GM23338 (cell line): Measurements from ENCODE around the gene TDRD7. TPM values are rescaled to one million over a fixed set of nuclear protein-coding genes. Genes with fewer than 3 reads are reported as not detected.

ENCODE experiments used
- ATAC-seq: fragments of 200-7000 bp; cut with Tn5 transposase; 3 replicates; pipeline ENCODE4 v1.9.1; 2020
- DNase-seq: peaks from one replicate; pipeline ENCODE4 v3.0.0-alpha.2; 2015; ENCODE audit warnings: low spot score
- H2AFZ ChIP-seq: fragments of 200-600 bp; sonication (generic); 2 replicates; pipeline ENCODE4 v1.8.0; 2016; ENCODE audit warnings: antibody characterized with exemption, mild to moderate bottlenecking, moderate library complexity
- H3F3A ChIP-seq: fragments of 200-600 bp; sonication (generic); replicated peaks from 2 replicates; pipeline ENCODE4 v1.8.0; 2017; ENCODE audit warnings: antibody characterized with exemption, mixed run types, low read depth
- H3K27ac ChIP-seq: fragments of 200-600 bp; sonication (generic); 2 replicates; pipeline ENCODE4 v1.6.1; 2016; ENCODE audit warnings: low read depth
- H3K27me3 ChIP-seq: fragments of 200-600 bp; sonication (generic); 2 replicates; pipeline ENCODE4 v1.8.0; 2016; ENCODE audit warnings: mild to moderate bottlenecking, mixed run types, moderate library complexity; ENCODE audit not compliant: insufficient read depth
- H3K36me3 ChIP-seq: fragments of 200-600 bp; sonication (generic); 2 replicates; pipeline ENCODE4 v1.8.0; 2016; ENCODE audit warnings: mild to moderate bottlenecking; ENCODE audit not compliant: insufficient read depth
- H3K4me1 ChIP-seq: fragments of 200-600 bp; sonication (generic); 2 replicates; pipeline ENCODE4 v1.8.0; 2016; ENCODE audit warnings: mild to moderate bottlenecking, moderate library complexity; ENCODE audit not compliant: insufficient read depth
- H3K4me2 ChIP-seq: fragments of 200-600 bp; sonication (generic); 2 replicates; pipeline ENCODE4 v1.7.1; 2017; ENCODE audit warnings: mixed run types
- H3K4me3 ChIP-seq: fragments of 200-600 bp; sonication (generic); 2 replicates; pipeline ENCODE4 v1.6.1; 2016; ENCODE audit warnings: mixed run types
- H3K79me2 ChIP-seq: fragments of 200-600 bp; sonication (generic); replicated peaks from 2 replicates; pipeline ENCODE4 v1.8.0; 2017; ENCODE audit warnings: mild to moderate bottlenecking; ENCODE audit not compliant: insufficient read depth
- H3K9me2 ChIP-seq: fragments of 200-600 bp; sonication (generic); 2 replicates; pipeline ENCODE4 v1.8.0; 2017; ENCODE audit not compliant: insufficient read depth
- H4K20me1 ChIP-seq: fragments of 200-600 bp; sonication (generic); replicated peaks from 2 replicates; pipeline ENCODE4 v1.8.0; 2017; ENCODE audit warnings: mild to moderate bottlenecking; ENCODE audit not compliant: insufficient read depth
- H3K27ac Mint-ChIP-seq: 2 replicates; pipeline ENCODE4 v1.8.0; 2020; ENCODE audit warnings: inconsistent platforms, mild to moderate bottlenecking, moderate library complexity, mixed read lengths
- H3K27me3 Mint-ChIP-seq: 3 replicates; pipeline ENCODE4 v1.8.0; 2022; ENCODE audit warnings: low read depth, mild to moderate bottlenecking, moderate library complexity, mixed read lengths, inconsistent platforms; ENCODE audit not compliant: insufficient read depth, poor library complexity
- H3K36me3 Mint-ChIP-seq: 3 replicates; pipeline ENCODE4 v1.8.0; 2021; ENCODE audit warnings: low read depth, mild to moderate bottlenecking, inconsistent platforms, moderate library complexity, mixed read lengths
- H3K4me1 Mint-ChIP-seq: 3 replicates; pipeline ENCODE4 v1.8.0; 2020; ENCODE audit warnings: mild to moderate bottlenecking, inconsistent platforms, mixed read lengths
- H3K4me3 Mint-ChIP-seq: 3 replicates; pipeline ENCODE4 v1.8.0; 2021; ENCODE audit warnings: moderate library complexity, mild to moderate bottlenecking, inconsistent platforms, mixed read lengths
- H3K9me3 Mint-ChIP-seq: 3 replicates; pipeline ENCODE4 v1.8.0; 2020; ENCODE audit warnings: moderate library complexity, mild to moderate bottlenecking, inconsistent platforms, mixed read lengths
- CREB1 ChIP-seq: fragments of 250-450 bp; sonication (Bioruptor Pico); IDR thresholded peaks from 2 replicates; pipeline ENCODE4 v1.5.0; 2020; ENCODE audit warnings: low read depth, mild to moderate bottlenecking, moderate library complexity
- CTCF ChIP-seq, 2 experiments: fragments of 200-600 bp in 1 of 2; sonication (generic) in 1 of 2; conservative IDR thresholded peaks; 2 replicates each; pipeline versions ENCODE4 v1.5.1 to v1.6.1; 2016 to 2017; ENCODE audit warnings: antibody characterized with exemption in 2 of 2, low read depth in 2 of 2, mild to moderate bottlenecking in 2 of 2, moderate library complexity in 1 of 2
- ETS1 ChIP-seq: IDR thresholded peaks from 2 replicates; pipeline ENCODE4 v1.6.1; 2016; ENCODE audit warnings: antibody characterized with exemption
- EZH2 ChIP-seq: fragments of 200-600 bp; sonication (generic); IDR thresholded peaks from one replicate; pipeline ENCODE4 v1.8.0; 2017; ENCODE audit warnings: antibody characterized with exemption, mild to moderate bottlenecking, low read depth; ENCODE audit not compliant: unreplicated experiment
- EZH2phosphoT487 ChIP-seq: fragments of 200-600 bp; sonication (generic); IDR thresholded peaks from one replicate; pipeline ENCODE4 v1.8.1; 2018; ENCODE audit warnings: antibody characterized with exemption; ENCODE audit not compliant: unreplicated experiment
- JUNB ChIP-seq: IDR thresholded peaks from one replicate; pipeline ENCODE4 v1.6.1; 2016; ENCODE audit warnings: antibody characterized with exemption; ENCODE audit not compliant: unreplicated experiment
- NANOG ChIP-seq: IDR thresholded peaks from 2 replicates; pipeline ENCODE4 v1.6.1; 2016; ENCODE audit warnings: antibody characterized with exemption, borderline replicate concordance
- POLR2AphosphoS5 ChIP-seq: IDR thresholded peaks from 2 replicates; pipeline ENCODE4 v1.6.1; 2016; ENCODE audit warnings: antibody characterized with exemption, low read depth
- REST ChIP-seq: IDR thresholded peaks from one replicate; pipeline ENCODE4 v1.6.1; 2018; ENCODE audit warnings: antibody characterized with exemption; ENCODE audit not compliant: unreplicated experiment
- STAT1 ChIP-seq: IDR thresholded peaks from one replicate; pipeline ENCODE4 v1.6.1; 2016; ENCODE audit warnings: antibody characterized with exemption; ENCODE audit not compliant: unreplicated experiment
- ZNF114 ChIP-seq: fragments of 250-450 bp; sonication (Bioruptor Pico); IDR thresholded peaks from 2 replicates; pipeline ENCODE4 v1.5.0; 2020; ENCODE audit warnings: mild to moderate bottlenecking, moderate library complexity
- ZNF331 ChIP-seq: fragments of 250-450 bp; sonication (Bioruptor Pico); IDR thresholded peaks from 2 replicates; pipeline ENCODE4 v1.5.0; 2020; ENCODE audit warnings: low read depth, mild to moderate bottlenecking, moderate library complexity
- ZNF462 ChIP-seq: fragments of 250-450 bp; sonication (Bioruptor Pico); IDR thresholded peaks from 2 replicates; pipeline ENCODE4 v1.5.0; 2020; ENCODE audit warnings: mild to moderate bottlenecking, moderate library complexity
- polyA plus RNA-seq: library from polyadenylated mRNA; unstranded; fragments of >200 nt; fragmentation: Nextera tagmentation; extraction: Ambion mirVana; gene quantifications from 2 replicates; pipeline ENCODE4 v1.2.1, GENCODE V29; 2016
- total RNA-seq: library from RNA; depleted of rRNA; stranded (reverse); fragments of >200 nt; shearing (Covaris generic); gene quantifications from 2 replicates; pipeline ENCODE4 v1.2.3, GENCODE V29; 2014

Gene TDRD7
- total and polyA plus RNA-seq, 2 experiments from 2014 or later = 1.7 to 3.1 TPM

- H3K36me3 Mint-ChIP-seq = no peaks in the 10 kb centered on the region
- no peak for DNase-seq
These were observed 105.6 kb downstream of the TDRD7 start for GRCh38 chr9:97517331-97518089.

More at GRCh38 chr9:97517331-97518089, 105.6 kb downstream of the TDRD7 start:
- peaks cover 12% of the 10 kb centered on the region for H3K4me1 Mint-ChIP-seq
- Histone ChIP-seq H3K27me3 (no peaks in the 10 kb centered on the region), H3K4me3 (no peak overlapping the region), H3K79me2 (no peaks in the 10 kb centered on the region), H4K20me1 (no peaks in the 10 kb centered on the region), H3K4me1 (no peaks in the 10 kb centered on the region), H3K9me2 (no peaks in the 10 kb centered on the region), H3F3A (no peaks in the 10 kb centered on the region), H2AFZ (no peak overlapping the region), H3K4me2 (no peak overlapping the region), H3K36me3 (no peaks in the 10 kb centered on the region), H3K27ac (no peak overlapping the region)
- no peak overlapping the region for H3K4me3 Mint-ChIP-seq
- TF ChIP-seq CREB1 (CRISPR knock-in tag) (no peak), ETS1 (no peak), ZNF462 (CRISPR knock-in tag) (no peak), NANOG (no peak), EZH2 (no peak), EZH2phosphoT487 (no peak), REST (no peak), CTCF (conservative IDR thresholded peaks at IDR 0.05; ENCODE audit: low read depth in 2 of 2) (no peak), POLR2AphosphoS5 (no peak), STAT1 (no peak), JUNB (no peak), ZNF331 (CRISPR knock-in tag) (no peak), ZNF114 (CRISPR knock-in tag) (no peak)
- peaks cover 17% of the 10 kb centered on the region for H3K27me3 Mint-ChIP-seq
- no peak overlapping the region for H3K27ac Mint-ChIP-seq
- ATAC-seq = 0 out of 3 replicates have a peak, but pooled peaks have one; percentile 19
- no peaks in the 10 kb centered on the region; the same call in 1 of the 3 replicates for H3K9me3 Mint-ChIP-seq
